ENCODE results near the gene BTN1A1.

The BTN1A1 gene

DNA sequence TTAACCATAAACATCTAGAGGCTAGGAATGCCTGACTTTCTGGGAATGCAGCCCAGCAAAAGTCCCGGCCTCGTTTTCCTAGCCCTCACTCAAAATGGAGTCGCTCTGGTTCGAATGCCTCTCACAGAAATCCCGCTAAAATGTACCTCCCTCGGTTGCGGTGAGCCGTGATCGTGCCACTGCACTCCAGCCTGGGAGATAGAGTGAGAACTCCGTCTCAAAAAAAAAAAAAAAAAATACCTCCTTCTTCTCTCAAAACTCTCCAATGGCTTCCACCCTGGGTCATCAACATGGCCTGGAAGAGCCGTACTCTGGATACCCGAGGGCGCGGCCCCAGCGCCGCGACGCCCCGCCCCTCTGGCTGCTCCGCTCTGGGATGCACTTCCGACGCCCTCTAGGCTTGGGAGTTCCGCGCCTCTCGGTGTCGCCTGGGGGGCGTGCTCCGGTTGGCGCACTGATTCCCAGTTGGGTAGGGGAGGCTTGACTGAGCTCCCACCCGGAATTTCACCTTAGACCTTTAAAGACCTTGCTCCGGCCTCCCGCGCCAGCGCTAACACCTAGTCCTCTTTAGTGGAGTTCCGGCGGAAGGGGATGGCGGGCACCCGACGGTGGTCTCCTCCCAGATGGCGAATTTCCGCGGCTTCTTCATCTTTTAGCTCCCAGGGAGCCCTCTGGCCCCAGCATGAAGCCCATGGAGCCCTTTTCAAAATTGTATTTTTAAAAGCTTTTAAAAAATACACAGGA, 50.3 kb downstream of the BTN1A1 start:
- Histone ChIP-seq H3K27me3 (replicated peaks) (no peaks in the 10 kb centered on the region), H3K4me3 (ENCODE audit: low read depth, low read length) (peak overlapping the region; percentile 64), H3K27ac (peak overlapping the region; percentile 29), H3K36me3 (replicated peaks) (peaks cover 5% of the 10 kb centered on the region)
- DNase-seq = no peak
- TF ChIP-seq, protein P1, sequence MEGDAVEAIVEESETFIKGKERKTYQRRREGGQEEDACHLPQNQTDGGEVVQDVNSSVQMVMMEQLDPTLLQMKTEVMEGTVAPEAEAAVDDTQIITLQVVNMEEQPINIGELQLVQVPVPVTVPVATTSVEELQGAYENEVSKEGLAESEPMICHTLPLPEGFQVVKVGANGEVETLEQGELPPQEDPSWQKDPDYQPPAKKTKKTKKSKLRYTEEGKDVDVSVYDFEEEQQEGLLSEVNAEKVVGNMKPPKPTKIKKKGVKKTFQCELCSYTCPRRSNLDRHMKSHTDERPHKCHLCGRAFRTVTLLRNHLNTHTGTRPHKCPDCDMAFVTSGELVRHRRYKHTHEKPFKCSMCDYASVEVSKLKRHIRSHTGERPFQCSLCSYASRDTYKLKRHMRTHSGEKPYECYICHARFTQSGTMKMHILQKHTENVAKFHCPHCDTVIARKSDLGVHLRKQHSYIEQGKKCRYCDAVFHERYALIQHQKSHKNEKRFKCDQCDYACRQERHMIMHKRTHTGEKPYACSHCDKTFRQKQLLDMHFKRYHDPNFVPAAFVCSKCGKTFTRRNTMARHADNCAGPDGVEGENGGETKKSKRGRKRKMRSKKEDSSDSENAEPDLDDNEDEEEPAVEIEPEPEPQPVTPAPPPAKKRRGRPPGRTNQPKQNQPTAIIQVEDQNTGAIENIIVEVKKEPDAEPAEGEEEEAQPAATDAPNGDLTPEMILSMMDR (IDR thresholded peaks at IDR 0.05; ENCODE audit: low read depth, low read length, missing control alignments) = peak; percentile 21
- in situ Hi-C loops (cut with HindIII; ENCODE audit: low pct_ligation_motif_present, low sequenced_read_pairs) = no loop called here

DNA sequence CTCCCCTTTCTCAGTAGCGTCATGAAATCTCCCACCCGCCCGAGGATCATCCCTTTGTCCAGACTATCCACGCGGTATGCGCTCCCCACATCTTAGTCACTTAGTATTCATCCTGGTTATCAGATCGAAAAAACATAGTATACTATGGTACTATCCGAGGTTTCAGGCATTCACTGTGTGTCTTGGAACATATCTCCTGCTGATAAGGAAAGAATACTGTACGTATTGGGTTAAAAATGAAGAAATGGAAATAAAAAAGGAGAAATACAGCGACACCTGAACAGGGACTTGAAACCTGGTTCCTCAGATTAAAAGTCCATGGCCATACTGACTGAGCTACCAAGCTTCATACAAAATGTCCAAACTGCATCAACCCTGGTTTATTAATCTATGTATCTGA, 52.1 kb downstream of the BTN1A1 start:
- no peak overlapping the region for H3K4me3 ChIP-seq (ENCODE audit: low read depth, low read length)
- H3K36me3 ChIP-seq (replicated peaks) = no peaks in the 10 kb centered on the region
- in situ Hi-C loops (cut with HindIII; ENCODE audit: low pct_ligation_motif_present, low sequenced_read_pairs) = no loop called here
- no peaks in the 10 kb centered on the region for H3K27me3 ChIP-seq (replicated peaks)
- TF ChIP-seq, protein P1 (IDR thresholded peaks at IDR 0.05; ENCODE audit: low read depth, low read length, missing control alignments) = no peak
- no peak overlapping the region for H3K27ac ChIP-seq
- no peak for DNase-seq

DNA sequence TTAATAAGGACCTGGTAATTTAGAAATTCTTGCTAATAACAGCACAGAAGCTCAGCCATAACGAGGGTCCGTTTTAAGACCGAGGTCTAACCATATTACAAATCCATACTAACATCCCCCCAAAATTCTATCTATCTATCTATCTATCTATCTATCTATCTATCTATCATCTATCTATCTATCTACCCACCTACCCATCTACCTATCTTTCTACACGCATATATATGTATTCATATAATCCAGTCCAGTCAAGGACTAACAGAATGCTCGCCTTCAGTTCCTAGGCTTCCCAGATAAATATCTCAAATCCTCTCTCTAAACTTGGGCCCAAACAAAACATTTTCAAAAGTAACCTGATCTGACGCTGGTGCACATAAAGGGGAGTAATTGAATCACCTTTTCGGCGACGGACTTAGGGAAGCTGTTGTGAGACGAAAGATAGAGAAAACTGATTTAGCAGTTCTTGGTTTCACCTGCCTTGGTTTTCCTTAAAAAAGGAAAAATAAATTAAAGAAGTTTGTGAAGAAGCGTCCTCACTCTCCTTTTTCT, 52.6 kb downstream of the BTN1A1 start:
- H3K27ac ChIP-seq = no peak overlapping the region
- H3K27me3 ChIP-seq (replicated peaks) = no peaks in the 10 kb centered on the region
- peak overlapping the region; percentile 59 for H3K4me3 ChIP-seq (ENCODE audit: low read depth, low read length)
- no peaks in the 10 kb centered on the region for H3K36me3 ChIP-seq (replicated peaks)
- no peak for DNase-seq
- in situ Hi-C loops (cut with HindIII; ENCODE audit: low pct_ligation_motif_present, low sequenced_read_pairs) = no loop called here
- TF ChIP-seq, protein P1 (IDR thresholded peaks at IDR 0.05; ENCODE audit: low read depth, low read length, missing control alignments) = no peak

DNA sequence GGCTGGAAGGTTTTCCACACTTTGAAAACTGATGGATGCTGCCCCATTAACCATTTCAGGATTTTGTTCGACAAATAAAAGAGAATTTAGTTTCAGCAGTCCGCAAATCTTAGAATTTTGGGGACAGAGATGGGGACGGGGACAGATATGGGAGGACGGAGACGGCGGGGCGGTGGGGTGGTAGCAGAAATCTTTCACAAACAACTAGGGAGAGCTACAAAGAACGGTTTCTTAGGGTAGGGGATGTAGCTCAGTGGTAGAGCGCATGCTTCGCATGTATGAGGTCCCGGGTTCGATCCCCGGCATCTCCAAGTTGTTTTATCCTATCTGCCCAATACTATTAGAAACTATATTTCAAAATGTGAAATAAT, 53.1 kb downstream of the BTN1A1 start:
- in situ Hi-C loops (cut with HindIII; ENCODE audit: low pct_ligation_motif_present, low sequenced_read_pairs) = no loop called here
- peak; percentile 61 for DNase-seq
- H3K27ac ChIP-seq = peak overlapping the region; percentile 88
- peak overlapping the region; percentile 59 for H3K4me3 ChIP-seq (ENCODE audit: low read depth, low read length)
- no peaks in the 10 kb centered on the region for H3K27me3 ChIP-seq (replicated peaks)
- H3K36me3 ChIP-seq (replicated peaks) = no peaks in the 10 kb centered on the region
- TF ChIP-seq, protein P1 (IDR thresholded peaks at IDR 0.05; ENCODE audit: low read depth, low read length, missing control alignments) = no peak

DNA sequence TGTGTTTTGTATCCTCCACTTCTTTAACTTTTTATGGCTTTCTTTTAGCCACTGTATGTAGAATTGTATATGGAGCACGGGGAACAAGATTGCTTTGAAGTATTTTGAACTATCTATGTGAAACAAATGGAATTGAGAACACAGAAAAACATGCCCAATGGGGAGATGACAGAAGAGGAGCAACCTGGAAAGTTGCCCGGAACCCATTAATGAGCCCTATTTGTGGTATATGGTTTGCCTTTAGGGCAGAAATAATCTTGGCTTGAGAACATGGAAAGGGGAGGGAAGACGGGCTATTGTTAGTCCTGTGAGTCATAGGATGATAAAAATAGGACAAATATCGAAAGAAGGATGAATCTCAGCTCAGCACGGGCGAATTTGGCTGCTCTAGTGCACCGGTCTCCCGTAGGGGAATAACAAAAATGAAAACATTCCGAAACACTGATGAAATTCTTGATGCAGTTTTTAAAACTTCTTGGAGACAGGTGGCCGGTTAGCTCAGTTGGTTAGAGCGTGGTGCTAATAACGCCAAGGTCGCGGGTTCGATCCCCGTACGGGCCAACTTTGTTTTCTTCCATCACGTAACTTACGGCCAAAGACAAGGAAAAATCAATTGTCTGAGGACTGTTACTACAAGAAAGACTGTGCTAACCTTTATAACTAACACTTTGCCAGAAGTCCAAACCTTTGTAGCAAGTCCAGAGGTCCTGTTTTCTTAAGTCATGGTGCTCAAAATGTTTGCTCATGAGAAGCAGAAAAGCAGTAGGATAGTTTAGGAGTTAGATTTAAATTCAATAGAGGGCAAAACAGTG, 53.7 kb downstream of the BTN1A1 start:
- TF ChIP-seq, protein P1 (IDR thresholded peaks at IDR 0.05; ENCODE audit: low read depth, low read length, missing control alignments) = no peak
- in situ Hi-C loops (cut with HindIII; ENCODE audit: low pct_ligation_motif_present, low sequenced_read_pairs) = no loop called here
- peak; percentile 93 for DNase-seq
- peak overlapping the region; percentile 59 for H3K4me3 ChIP-seq (ENCODE audit: low read depth, low read length)
- H3K36me3 ChIP-seq (replicated peaks) = no peaks in the 10 kb centered on the region
- peak overlapping the region; percentile 88 for H3K27ac ChIP-seq
- H3K27me3 ChIP-seq (replicated peaks) = no peaks in the 10 kb centered on the region

Measured in brain microvascular endothelial cell (primary cell).